ENCODE data around the gene OR8D1.

GRCh38 chr11:124344346-124344745 lies 30.6 kb upstream of the OR8D1 start:
- TF ChIP-seq CTCF (IDR thresholded peaks at IDR 0.05 in 2 of 3, conservative IDR thresholded peaks at IDR 0.05 in 1 of 3; ENCODE audit: borderline replicate concordance in 1 of 3, insufficient read depth in 1 of 3, low read depth in 2 of 3, low read length in 2 of 3) (no peak), POLR2A (IDR thresholded peaks at IDR 0.05; ENCODE audit: borderline replicate concordance, extremely low read depth, insufficient read depth, insufficient read length) (no peak), FOSL1 (IDR thresholded peaks at IDR 0.05; ENCODE audit: low read depth) (no peak), CEBPB (IDR thresholded peaks at IDR 0.05; ENCODE audit: low read depth) (no peak), REST (IDR thresholded peaks at IDR 0.05; ENCODE audit: low read depth) (no peak), YY1 (IDR thresholded peaks at IDR 0.05; ENCODE audit: extremely low read depth, insufficient replicate concordance, low read depth, low read length) (no peak), MAX (IDR thresholded peaks at IDR 0.05) (no peak)
